ENCODE measurements around the gene CSH1. TPM values are rescaled to one million over a fixed set of nuclear protein-coding genes. Genes with fewer than 3 reads are reported as not detected.
"Not testable (repeated sequence)": the region's sequence is repeated elsewhere in the genome, so short reads cannot be mapped to it uniquely, and the experiment has no call there.

The CSH1 gene
- polyA plus RNA-seq, 6 donors from 2014 or later: not detected

GRCh38 chr17:63881935-63882601 lies 14.3 kb downstream of the CSH1 start, which contains the start of gene GH2:
Gene GH2, minus strand, starts transcription at chr17:63881944. Its CDS starts 143 bp downstream, at chr17:63881801.
- Mint-ChIP-seq H3K36me3 (no peaks in the 10 kb centered on the region), H3K27me3 (peaks cover 6 to 20% (median 17%) of the 10 kb centered on the region in 3 donors), H3K9me3 (no peaks in the 10 kb centered on the region), H3K27ac (peak within 1 kb of the TSS in 2 of 6 donors; percentile 56 to 81), H3K4me1 (peaks cover 6 to 12% (median 10%) of the 10 kb centered on the region in 3 donors), H3K4me3 (peak within 1 kb of the TSS in 1 of 8 donors; percentile 29)
- peak; percentile 80 to 87 for ATAC-seq (ENCODE audit: low read depth in 2 of 2)
- peak; percentile 44 for DNase-seq

- Mint-ChIP-seq H3K27me3 (peaks cover 4 to 20% (median 17%) of the 10 kb centered on the region in 3 donors), H3K4me1 (peaks cover 6 to 12% (median 10%) of the 10 kb centered on the region in 3 donors)
- H3K36me3 Mint-ChIP-seq; H3K4me3 Mint-ChIP-seq; H3K9me3 Mint-ChIP-seq; DNase-seq; H3K27ac Mint-ChIP-seq; ATAC-seq (ENCODE audit: low read depth in 2 of 2): not testable (repeated sequence)
Measured at GRCh38 chr17:63881337-63881736, 15.0 kb downstream of the CSH1 start.

- Mint-ChIP-seq H3K36me3 (no peaks in the 10 kb centered on the region), H3K27me3 (peaks cover 4 to 20% (median 17%) of the 10 kb centered on the region in 3 donors), H3K9me3 (no peaks in the 10 kb centered on the region), H3K4me1 (peaks cover 6 to 12% (median 10%) of the 10 kb centered on the region in 3 donors), H3K4me3 (no peak overlapping the region), H3K27ac (no peak overlapping the region)
- no peak for ATAC-seq (ENCODE audit: low read depth in 2 of 2)
- no peak for DNase-seq
Measured at GRCh38 chr17:63880706-63881105, 15.7 kb downstream of the CSH1 start.

- H3K27ac Mint-ChIP-seq, H3K4me3 Mint-ChIP-seq, H3K9me3 Mint-ChIP-seq, DNase-seq, H3K36me3 Mint-ChIP-seq: not testable (repeated sequence)
- H3K4me1 Mint-ChIP-seq: peaks cover 6 to 12% (median 10%) of the 10 kb centered on the region in 3 donors
- H3K27me3 Mint-ChIP-seq: peaks cover 4 to 20% (median 17%) of the 10 kb centered on the region in 3 donors
- peak; percentile 34 to 46 for ATAC-seq (ENCODE audit: low read depth in 2 of 2)
Measured at GRCh38 chr17:63878413-63878812, 18.0 kb downstream of the CSH1 start.

- H3K9me3 Mint-ChIP-seq; H3K4me1 Mint-ChIP-seq; H3K27ac Mint-ChIP-seq; H3K36me3 Mint-ChIP-seq; H3K4me3 Mint-ChIP-seq; DNase-seq; ATAC-seq (ENCODE audit: low read depth in 2 of 2): not testable (repeated sequence)
- H3K27me3 Mint-ChIP-seq: peaks cover 0 to 17% (median 7%) of the 10 kb centered on the region in 3 donors
Measured at GRCh38 chr17:63874693-63875092, 21.7 kb downstream of the CSH1 start.

- H3K27ac Mint-ChIP-seq, DNase-seq, H3K36me3 Mint-ChIP-seq, H3K4me1 Mint-ChIP-seq, H3K4me3 Mint-ChIP-seq, H3K9me3 Mint-ChIP-seq: not testable (repeated sequence)
- ATAC-seq (ENCODE audit: low read depth in 2 of 2): peak; percentile 25 to 37
- H3K27me3 Mint-ChIP-seq: peaks cover 0 to 12% (median 7%) of the 10 kb centered on the region in 3 donors
Measured at GRCh38 chr17:63874061-63874626, 22.2 kb downstream of the CSH1 start.

- H3K4me3 Mint-ChIP-seq; ATAC-seq (ENCODE audit: low read depth in 2 of 2); H3K4me1 Mint-ChIP-seq; H3K36me3 Mint-ChIP-seq; H3K9me3 Mint-ChIP-seq; DNase-seq; H3K27me3 Mint-ChIP-seq; H3K27ac Mint-ChIP-seq: not testable (repeated sequence)
Measured at GRCh38 chr17:63873577-63873976, 22.8 kb downstream of the CSH1 start, which contains the start of gene CSH2. Gene CSH2, minus strand, starts transcription at chr17:63873677. Its CDS starts 63 bp downstream, at chr17:63873614.

- not testable (repeated sequence) for H3K27me3 Mint-ChIP-seq; H3K4me3 Mint-ChIP-seq; H3K36me3 Mint-ChIP-seq; H3K9me3 Mint-ChIP-seq; ATAC-seq (ENCODE audit: low read depth in 2 of 2); H3K4me1 Mint-ChIP-seq; H3K27ac Mint-ChIP-seq; DNase-seq
Measured at GRCh38 chr17:63871646-63872365, 24.6 kb downstream of the CSH1 start.

- ATAC-seq (ENCODE audit: low read depth in 2 of 2); H3K4me1 Mint-ChIP-seq; H3K9me3 Mint-ChIP-seq; H3K27ac Mint-ChIP-seq; DNase-seq; H3K27me3 Mint-ChIP-seq; H3K4me3 Mint-ChIP-seq; H3K36me3 Mint-ChIP-seq: not testable (repeated sequence)
Measured at GRCh38 chr17:63870292-63870665, 26.1 kb downstream of the CSH1 start.

GRCh38 chr17:63869491-63870291 lies 26.7 kb downstream of the CSH1 start:
- H3K4me1 Mint-ChIP-seq, H3K36me3 Mint-ChIP-seq, H3K9me3 Mint-ChIP-seq, DNase-seq, H3K4me3 Mint-ChIP-seq, H3K27me3 Mint-ChIP-seq, H3K27ac Mint-ChIP-seq: not testable (repeated sequence)
- peak in 1 of 2 donors; percentile 25 for ATAC-seq (ENCODE audit: low read depth in 2 of 2)

GRCh38 chr17:63866625-63867024 lies 29.7 kb downstream of the CSH1 start:
- H3K36me3 Mint-ChIP-seq; ATAC-seq (ENCODE audit: low read depth in 2 of 2): not testable (repeated sequence)
- H3K27ac Mint-ChIP-seq: peak overlapping the region in 2 of 6 donors; percentile 76 to 92

GRCh38 chr17:63859257-63859656 lies 37.1 kb downstream of the CSH1 start:
- ATAC-seq (ENCODE audit: low read depth in 2 of 2): no peak
- Mint-ChIP-seq H3K9me3 (no peaks in the 10 kb centered on the region), H3K4me1 (peaks cover 0 to 2% (median 0%) of the 10 kb centered on the region in 3 donors), H3K27me3 (no peaks in the 10 kb centered on the region), H3K27ac (no peak overlapping the region), H3K4me3 (no peak overlapping the region), H3K36me3 (no peaks in the 10 kb centered on the region)
- no peak for DNase-seq

More at GRCh38 chr17:63866625-63867024, 29.7 kb downstream of the CSH1 start:
- not testable (repeated sequence) for H3K27me3 Mint-ChIP-seq, H3K9me3 Mint-ChIP-seq, H3K4me3 Mint-ChIP-seq, H3K4me1 Mint-ChIP-seq, DNase-seq

- H3K36me3 Mint-ChIP-seq; H3K4me3 Mint-ChIP-seq; H3K9me3 Mint-ChIP-seq; ATAC-seq (ENCODE audit: low read depth in 2 of 2); H3K27ac Mint-ChIP-seq; DNase-seq; H3K4me1 Mint-ChIP-seq; H3K27me3 Mint-ChIP-seq: not testable (repeated sequence)
Measured at GRCh38 chr17:63856425-63856824, 39.9 kb downstream of the CSH1 start.

Data from naive B cell (primary cell).